Hepatocyte (in vitro differentiated cells): ENCODE measurements around the gene C16orf82. TPM values are rescaled to one million over a fixed set of nuclear protein-coding genes. Genes with fewer than 3 reads are reported as not detected.

ENCODE experiments used
- DNase-seq: peaks from one replicate; pipeline ENCODE4 v3.0.0-alpha.2; 2016; ENCODE audit warnings: low spot score
- H2AFZ ChIP-seq: fragments of 200-600 bp; sonication (generic); 2 replicates; pipeline ENCODE4 v1.6.0; 2016; ENCODE audit warnings: antibody characterized with exemption, mild to moderate bottlenecking
- H3K27ac ChIP-seq: fragments of 200-600 bp; sonication (generic); 2 replicates; pipeline ENCODE4 v1.5.1; 2016; ENCODE audit warnings: mild to moderate bottlenecking
- H3K27me3 ChIP-seq: fragments of 200-600 bp; sonication (generic); 2 replicates; pipeline ENCODE4 v1.6.1; 2016
- H3K36me3 ChIP-seq: fragments of 200-600 bp; sonication (generic); replicated peaks from 2 replicates; pipeline ENCODE4 v1.5.1; 2016; ENCODE audit warnings: low read depth; ENCODE audit not compliant: insufficient read depth
- H3K4me1 ChIP-seq: fragments of 200-600 bp; sonication (generic); 2 replicates; pipeline ENCODE4 v1.5.1; 2016; ENCODE audit warnings: mild to moderate bottlenecking, moderate library complexity; ENCODE audit not compliant: insufficient read depth
- H3K4me2 ChIP-seq: fragments of 200-600 bp; sonication (generic); 2 replicates; pipeline ENCODE4 v1.6.0; 2016
- H3K4me3 ChIP-seq: fragments of 200-600 bp; sonication (generic); 2 replicates; pipeline ENCODE4 v1.5.1; 2016; ENCODE audit warnings: mild to moderate bottlenecking
- H3K79me2 ChIP-seq: fragments of 200-600 bp; sonication (generic); 2 replicates; pipeline ENCODE4 v1.6.0; 2017; ENCODE audit warnings: mild to moderate bottlenecking
- H3K9me2 ChIP-seq: fragments of 200-600 bp; sonication (generic); replicated peaks from 2 replicates; pipeline ENCODE4 v1.6.0; 2017; ENCODE audit warnings: mild to moderate bottlenecking; ENCODE audit not compliant: insufficient read depth
- H3K9me3 ChIP-seq: fragments of 200-600 bp; sonication (generic); 2 replicates; pipeline ENCODE4 v1.5.1; 2016; ENCODE audit warnings: low read depth, mild to moderate bottlenecking
- H4K20me1 ChIP-seq: fragments of 200-600 bp; sonication (generic); 2 replicates; pipeline ENCODE4 v1.6.0; 2016; ENCODE audit warnings: mild to moderate bottlenecking; ENCODE audit not compliant: insufficient read depth, poor library complexity, severe bottlenecking
- CTCF ChIP-seq: fragments of 200-600 bp; sonication (generic); IDR thresholded peaks from 2 replicates; pipeline ENCODE4 v1.5.1; 2016; ENCODE audit warnings: antibody characterized with exemption, mild to moderate bottlenecking; ENCODE audit not compliant: poor library complexity
- EZH2 ChIP-seq: fragments of 200-600 bp; sonication (generic); IDR thresholded peaks from 2 replicates; pipeline ENCODE4 v1.6.1; 2016; ENCODE audit warnings: antibody characterized with exemption, mild to moderate bottlenecking, borderline replicate concordance
- EZH2phosphoT487 ChIP-seq: fragments of 200-600 bp; sonication (generic); IDR thresholded peaks from one replicate; pipeline ENCODE4 v1.6.1; 2018; ENCODE audit warnings: antibody characterized with exemption, mild to moderate bottlenecking, low read depth, moderate library complexity; ENCODE audit not compliant: unreplicated experiment, severe bottlenecking
- WGBS: methylation state at CpG from one replicate; pipeline ENCODE4 v1.1.6; 2016; ENCODE audit warnings: low lambda C conversion rate; ENCODE audit errors: missing lambda C conversion rate; 5-methylcytosine and 5-hydroxymethylcytosine counted together
- polyA plus RNA-seq: library from polyadenylated mRNA; unstranded; fragments of >200 nt; fragmentation: Nextera tagmentation; extraction: Ambion mirVana; gene quantifications from 2 replicates; pipeline ENCODE4 v1.2.1, GENCODE V29; 2016
- total RNA-seq: library from RNA; depleted of rRNA; stranded (reverse); fragments of >200 nt; gene quantifications from 2 replicates; pipeline ENCODE4 v1.2.3, GENCODE V29; 2014

The C16orf82 gene
- total and polyA plus RNA-seq, 2 experiments from 2014 or later: not detected

GRCh38 chr16:27049117-27049516 is 17.6 kb upstream of the C16orf82 start:
- Histone ChIP-seq H3K4me2 (no peak overlapping the region), H3K36me3 (no peaks in the 10 kb centered on the region), H3K27ac (no peak overlapping the region), H3K27me3 (no peaks in the 10 kb centered on the region), H2AFZ (no peak overlapping the region), H4K20me1 (no peaks in the 10 kb centered on the region), H3K9me2 (no peaks in the 10 kb centered on the region), H3K9me3 (no peaks in the 10 kb centered on the region), H3K4me3 (no peak overlapping the region), H3K79me2 (no peaks in the 10 kb centered on the region), H3K4me1 (no peaks in the 10 kb centered on the region)
- no peak for TF ChIP-seq EZH2
- TF ChIP-seq EZH2phosphoT487: no peak
- TF ChIP-seq CTCF: no peak
- no peak for DNase-seq
- 76% methylated on average over 5 of the region's 5 CpGs for WGBS

GRCh38 chr16:27052007-27052406 is 14.7 kb upstream of the C16orf82 start:
- Histone ChIP-seq H3K4me2 (no peak overlapping the region), H3K9me2 (no peaks in the 10 kb centered on the region), H3K79me2 (no peaks in the 10 kb centered on the region), H3K27ac (no peak overlapping the region), H3K27me3 (no peaks in the 10 kb centered on the region), H3K4me3 (no peak overlapping the region), H3K4me1 (no peaks in the 10 kb centered on the region), H2AFZ (no peak overlapping the region), H4K20me1 (no peaks in the 10 kb centered on the region), H3K36me3 (no peaks in the 10 kb centered on the region), H3K9me3 (no peaks in the 10 kb centered on the region)
- DNase-seq: no peak
- 92% methylated on average over 16 of the region's 16 CpGs for WGBS
- no peak for TF ChIP-seq EZH2phosphoT487
- TF ChIP-seq EZH2: no peak
- no peak for TF ChIP-seq CTCF

- DNase-seq: no peak
- no peaks in the 10 kb centered on the region for H3K27me3 ChIP-seq
- no peak overlapping the region for H3K4me3 ChIP-seq
- no peaks in the 10 kb centered on the region for H3K9me3 ChIP-seq
- H2AFZ ChIP-seq: no peak overlapping the region
- no peak overlapping the region for H3K27ac ChIP-seq
- no peaks in the 10 kb centered on the region for H3K9me2 ChIP-seq
- no peak overlapping the region for H3K4me2 ChIP-seq
- H3K79me2 ChIP-seq: no peaks in the 10 kb centered on the region
- no peaks in the 10 kb centered on the region for H4K20me1 ChIP-seq
- H3K4me1 ChIP-seq: no peaks in the 10 kb centered on the region
- no peaks in the 10 kb centered on the region for H3K36me3 ChIP-seq
- 96% methylated on average over 3 of the region's 3 CpGs for WGBS
- no peak for TF ChIP-seq EZH2phosphoT487
- no peak for TF ChIP-seq EZH2
- no peak for TF ChIP-seq CTCF
Observed at GRCh38 chr16:27053996-27054395, 12.7 kb upstream of the C16orf82 start.

- DNase-seq: no peak
- H4K20me1 ChIP-seq: no peaks in the 10 kb centered on the region
- no peaks in the 10 kb centered on the region for H3K27me3 ChIP-seq
- H3K4me3 ChIP-seq: no peak overlapping the region
- no peak overlapping the region for H3K27ac ChIP-seq
- no peaks in the 10 kb centered on the region for H3K4me1 ChIP-seq
- no peak overlapping the region for H2AFZ ChIP-seq
- 96% methylated on average over 3 of the region's 3 CpGs for WGBS
- no peaks in the 10 kb centered on the region for H3K79me2 ChIP-seq
- no peaks in the 10 kb centered on the region for H3K9me2 ChIP-seq
- H3K4me2 ChIP-seq: no peak overlapping the region
- no peaks in the 10 kb centered on the region for H3K36me3 ChIP-seq
- no peaks in the 10 kb centered on the region for H3K9me3 ChIP-seq
- TF ChIP-seq EZH2phosphoT487: no peak
- TF ChIP-seq EZH2: no peak
Observed at GRCh38 chr16:27058299-27058698, 8.4 kb upstream of the C16orf82 start.
